HG03175 (cell line): ENCODE results near the gene PVRIG.
"Not testable (repeated sequence)": the region's sequence is repeated elsewhere in the genome, so short reads cannot be mapped to it uniquely, and the experiment has no call there.

Experiments used
- ATAC-seq: cut with Tn5 transposase; IDR thresholded peaks from one replicate; pipeline ENCODE4 v1.9.1; 2021; ENCODE audit warnings: mild to moderate bottlenecking, moderate library complexity; ENCODE audit not compliant: unreplicated experiment

Gene PVRIG

DNA sequence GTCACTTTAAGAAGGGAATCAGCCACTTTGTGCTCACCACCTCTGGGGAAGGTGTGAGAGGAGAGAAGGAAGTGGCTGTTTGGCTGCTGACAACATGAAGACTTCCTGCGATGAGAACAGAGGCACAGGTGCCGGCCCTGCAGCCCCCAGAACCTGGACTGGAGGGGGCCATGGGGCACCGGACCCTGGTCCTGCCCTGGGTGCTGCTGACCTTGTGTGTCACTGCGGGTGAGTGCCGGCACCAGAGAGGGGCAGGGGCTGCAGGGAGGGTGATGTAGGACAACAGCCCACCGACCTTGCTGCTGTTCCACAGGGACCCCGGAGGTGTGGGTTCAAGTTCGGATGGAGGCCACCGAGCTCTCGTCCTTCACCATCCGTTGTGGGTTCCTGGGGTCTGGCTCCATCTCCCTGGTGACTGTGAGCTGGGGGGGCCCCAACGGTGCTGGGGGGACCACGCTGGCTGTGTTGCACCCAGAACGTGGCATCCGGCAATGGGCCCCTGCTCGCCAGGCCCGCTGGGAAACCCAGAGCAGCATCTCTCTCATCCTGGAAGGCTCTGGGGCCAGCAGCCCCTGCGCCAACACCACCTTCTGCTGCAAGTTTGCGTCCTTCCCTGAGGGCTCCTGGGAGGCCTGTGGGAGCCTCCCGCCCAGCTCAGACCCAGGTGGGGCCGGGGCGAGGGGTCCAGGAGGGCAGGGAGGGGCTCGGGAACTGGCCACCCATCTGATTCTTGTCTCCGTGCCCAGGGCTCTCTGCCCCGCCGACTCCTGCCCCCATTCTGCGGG is at the start of gene PVRIG:
PVRIG (plus strand) TSS at position 149 of the 785 bp plus-strand sequence; CDS start at position 171, 22 bp downstream.
- ATAC-seq: not testable (repeated sequence)

DNA sequence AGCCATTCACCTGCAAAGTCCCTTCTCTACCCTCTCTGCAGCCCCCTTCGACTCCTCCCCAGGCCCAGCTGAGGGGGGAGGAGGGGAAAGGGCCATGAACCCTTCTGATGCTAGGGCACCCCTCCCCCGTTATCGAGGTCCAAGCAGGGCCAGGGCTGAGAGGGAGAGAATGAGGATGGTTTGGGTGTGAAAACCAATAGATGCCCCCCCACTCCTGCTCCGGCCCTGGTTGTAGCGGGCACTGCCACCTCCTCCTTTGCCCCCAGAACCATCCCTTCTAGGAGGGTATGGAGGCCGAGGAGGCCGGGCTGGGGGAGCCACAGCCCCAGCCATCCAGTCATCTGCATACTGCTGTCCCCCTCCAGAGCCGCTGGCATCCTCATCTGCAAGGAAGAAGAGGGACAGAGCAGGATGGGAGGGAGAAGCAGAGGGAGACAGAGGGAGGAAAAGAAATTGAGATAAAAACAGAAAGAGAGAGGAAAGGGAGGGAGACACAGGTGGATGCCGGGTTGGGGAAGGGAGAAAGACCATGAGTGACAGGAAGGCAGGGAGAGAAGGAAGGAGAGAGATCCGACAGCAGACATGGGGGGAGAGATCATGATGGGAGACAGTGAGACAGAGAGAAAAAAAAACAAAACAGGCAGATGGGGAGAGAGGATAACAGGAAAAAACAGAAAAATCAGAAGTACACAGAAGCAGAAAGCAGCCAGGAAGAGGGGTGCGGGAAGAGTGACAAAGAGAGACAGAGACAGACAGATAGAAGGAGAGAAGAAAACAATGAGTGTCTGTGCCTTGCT is 49.5 kb upstream of the PVRIG start:
- no peak for ATAC-seq

DNA sequence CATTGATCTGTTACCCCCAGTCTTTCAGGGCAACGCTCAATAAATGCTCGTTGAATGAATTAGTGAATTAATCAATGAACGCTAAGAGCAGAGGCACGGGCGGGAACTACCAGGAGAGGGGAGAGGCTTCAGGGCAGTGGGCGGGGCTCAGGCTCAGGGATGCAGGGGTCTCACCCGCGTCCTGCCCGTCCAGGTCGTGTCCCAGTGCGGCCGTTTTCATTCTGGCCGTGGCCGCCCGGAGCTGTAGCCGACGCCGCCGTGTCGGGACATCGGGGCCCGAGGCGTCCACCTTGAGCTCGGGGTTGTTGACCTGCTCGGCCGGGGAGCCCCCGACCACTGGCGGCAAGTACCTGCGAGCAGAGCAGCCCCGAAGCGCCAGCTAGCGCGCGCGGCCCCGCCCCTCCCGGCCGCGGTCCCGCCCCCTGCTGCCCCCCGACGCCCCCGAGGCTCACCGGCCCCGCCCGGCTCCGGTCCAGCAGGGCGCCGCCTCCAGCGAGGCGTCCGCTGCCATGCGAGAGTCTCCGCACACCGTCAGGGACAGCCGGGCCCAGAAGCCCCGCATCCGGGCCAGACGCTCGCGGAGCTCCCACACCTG is 48.6 kb upstream of the PVRIG start:
- ATAC-seq: no peak

DNA sequence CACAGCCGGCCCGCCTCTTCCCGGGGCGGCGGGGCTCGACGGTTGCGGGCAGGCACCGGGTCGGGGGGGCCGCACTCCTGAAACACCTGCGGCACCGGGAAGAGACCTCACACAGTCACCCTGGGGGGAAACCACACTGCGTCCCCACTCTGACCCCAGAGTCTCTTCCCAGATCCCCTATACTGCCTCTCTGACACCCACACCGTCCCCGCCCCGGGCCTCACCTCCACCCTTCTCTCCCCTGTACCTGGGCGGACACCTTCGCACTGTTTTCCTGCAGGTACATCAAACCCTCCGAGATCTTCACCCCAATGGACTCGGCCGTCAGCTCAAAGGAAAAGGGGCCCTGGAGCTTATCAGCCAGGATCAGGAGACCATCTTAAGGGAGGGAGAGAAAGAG is 47.9 kb upstream of the PVRIG start:
- no peak for ATAC-seq

DNA sequence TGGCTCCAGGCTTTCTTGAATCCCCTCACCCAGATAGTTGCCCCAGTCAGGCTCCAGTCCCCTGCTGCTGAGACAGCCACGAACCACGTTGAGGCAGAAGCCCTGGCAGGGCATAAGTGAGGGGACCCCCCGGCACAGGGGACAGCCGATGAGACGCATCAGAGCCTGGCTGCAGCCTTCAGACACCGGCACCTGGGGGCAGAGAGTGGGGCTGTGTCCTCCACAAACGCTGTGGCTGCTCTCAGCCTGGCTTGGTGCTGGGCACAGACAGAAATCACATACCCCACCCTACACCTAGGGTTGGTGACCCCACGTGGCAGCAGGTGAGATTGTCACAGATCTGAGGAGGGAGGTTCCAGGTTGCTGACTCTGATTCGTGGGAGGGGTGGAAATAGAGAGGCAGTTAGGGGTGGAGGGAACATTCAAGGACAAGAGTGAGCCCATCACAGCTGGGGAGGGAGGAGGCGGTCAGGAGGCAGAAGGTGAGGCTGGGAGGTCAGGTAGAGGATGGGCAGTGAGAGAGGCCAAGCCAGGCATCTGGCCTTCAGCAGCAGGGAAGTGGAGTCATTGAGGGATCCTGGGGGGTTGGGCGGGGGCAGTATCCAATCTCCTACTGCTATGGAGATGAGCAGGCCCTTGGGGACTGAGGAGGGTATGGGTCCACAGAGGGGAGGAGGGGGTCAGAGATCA is 45.8 kb upstream of the PVRIG start:
- no peak for ATAC-seq

DNA sequence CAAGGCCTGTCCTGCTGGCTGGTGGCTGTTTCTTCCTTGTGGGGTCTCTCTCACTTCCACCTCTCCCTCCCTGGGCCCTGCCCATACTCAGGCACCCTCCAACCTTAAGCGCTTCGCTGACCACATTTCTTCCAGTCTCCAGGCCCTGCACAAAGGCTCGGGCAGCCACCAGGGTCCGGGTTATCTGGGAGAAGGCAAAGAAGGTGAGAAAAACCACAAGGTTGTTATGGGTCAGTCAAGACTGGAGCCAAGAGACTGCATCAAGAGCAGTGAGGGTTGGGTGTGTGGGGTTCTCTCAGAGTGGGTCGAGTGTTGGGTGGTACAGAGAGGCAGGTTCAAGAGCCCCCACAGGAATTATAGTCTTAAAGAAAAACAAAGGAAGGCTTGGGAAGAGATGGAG is 45.2 kb upstream of the PVRIG start:
- no peak for ATAC-seq

DNA sequence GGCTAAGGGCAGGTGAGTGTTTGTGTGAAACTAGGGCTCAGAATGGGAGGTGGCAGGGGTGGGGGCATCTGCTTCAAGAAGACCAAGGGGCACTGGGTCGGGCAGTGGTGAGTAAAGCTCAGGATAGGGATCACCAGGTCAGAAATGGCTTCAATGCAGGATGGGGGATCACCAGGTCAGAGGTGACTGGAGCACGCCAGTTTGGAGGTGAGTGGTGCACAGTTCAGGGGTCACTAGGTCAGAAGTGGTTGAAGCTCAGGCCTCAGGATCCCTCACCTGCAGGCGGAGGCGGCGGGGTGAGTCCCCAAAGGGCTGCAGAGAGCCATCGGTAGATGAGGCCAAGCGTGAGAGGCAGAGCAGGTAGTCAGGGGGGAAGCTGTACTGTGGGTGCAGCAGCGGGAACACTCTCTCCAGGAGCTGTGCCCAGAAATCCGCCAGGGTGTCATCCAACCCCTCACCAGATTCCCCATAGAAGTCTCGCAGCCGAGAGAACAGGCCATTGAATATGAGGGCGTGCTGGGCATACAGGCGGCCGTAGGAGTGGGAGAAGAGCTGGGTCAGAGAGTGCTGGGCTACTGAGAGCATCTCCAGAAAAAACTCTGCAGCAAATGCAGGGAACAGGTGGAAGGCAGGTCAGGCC is 44.3 kb upstream of the PVRIG start:
- no peak for ATAC-seq

DNA sequence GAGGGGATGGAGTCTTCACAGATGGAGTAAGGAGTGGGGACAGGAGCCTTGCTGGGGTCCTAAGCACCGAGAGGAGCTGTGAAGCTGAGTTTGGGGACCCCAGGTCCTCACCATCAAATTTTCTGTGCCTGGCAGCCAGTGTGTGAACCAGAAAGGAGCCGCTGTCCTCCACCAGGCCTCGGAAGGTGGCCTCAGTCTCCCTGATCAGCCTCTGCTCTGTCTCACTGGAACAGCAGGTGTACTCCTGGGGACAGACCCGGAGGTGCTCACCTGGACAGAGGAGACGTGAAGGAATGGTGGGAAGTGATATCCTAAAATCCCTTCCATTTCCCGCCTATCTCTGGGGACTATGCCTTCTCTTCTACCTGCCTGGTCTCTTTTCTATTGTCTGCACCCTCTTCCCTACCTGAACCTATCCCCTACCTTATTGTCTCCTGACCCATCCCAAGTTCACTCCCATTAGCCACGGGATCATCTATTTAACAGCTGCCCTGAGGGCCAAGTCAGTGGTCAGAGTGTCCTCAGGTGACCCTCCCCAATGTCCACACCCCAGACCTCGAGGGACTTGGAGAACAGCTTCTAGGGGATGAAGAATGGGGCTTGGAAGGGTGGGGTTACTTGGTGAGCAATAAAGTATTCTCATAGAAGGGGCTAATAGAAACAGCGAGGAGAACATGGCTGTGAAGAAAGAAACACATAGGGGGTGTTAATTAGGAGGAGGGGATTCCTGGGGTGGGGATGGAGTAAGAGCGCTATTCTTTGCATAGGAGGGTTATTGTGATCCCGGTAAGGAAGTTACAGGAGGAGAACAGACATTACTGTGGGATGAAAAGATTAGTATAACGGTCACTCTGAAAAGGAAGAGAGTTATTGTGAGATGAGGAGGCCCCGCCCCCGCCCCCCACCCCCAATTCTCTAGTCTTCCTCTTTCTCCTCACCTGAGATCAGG is 43.4 kb upstream of the PVRIG start:
- ATAC-seq: no peak

DNA sequence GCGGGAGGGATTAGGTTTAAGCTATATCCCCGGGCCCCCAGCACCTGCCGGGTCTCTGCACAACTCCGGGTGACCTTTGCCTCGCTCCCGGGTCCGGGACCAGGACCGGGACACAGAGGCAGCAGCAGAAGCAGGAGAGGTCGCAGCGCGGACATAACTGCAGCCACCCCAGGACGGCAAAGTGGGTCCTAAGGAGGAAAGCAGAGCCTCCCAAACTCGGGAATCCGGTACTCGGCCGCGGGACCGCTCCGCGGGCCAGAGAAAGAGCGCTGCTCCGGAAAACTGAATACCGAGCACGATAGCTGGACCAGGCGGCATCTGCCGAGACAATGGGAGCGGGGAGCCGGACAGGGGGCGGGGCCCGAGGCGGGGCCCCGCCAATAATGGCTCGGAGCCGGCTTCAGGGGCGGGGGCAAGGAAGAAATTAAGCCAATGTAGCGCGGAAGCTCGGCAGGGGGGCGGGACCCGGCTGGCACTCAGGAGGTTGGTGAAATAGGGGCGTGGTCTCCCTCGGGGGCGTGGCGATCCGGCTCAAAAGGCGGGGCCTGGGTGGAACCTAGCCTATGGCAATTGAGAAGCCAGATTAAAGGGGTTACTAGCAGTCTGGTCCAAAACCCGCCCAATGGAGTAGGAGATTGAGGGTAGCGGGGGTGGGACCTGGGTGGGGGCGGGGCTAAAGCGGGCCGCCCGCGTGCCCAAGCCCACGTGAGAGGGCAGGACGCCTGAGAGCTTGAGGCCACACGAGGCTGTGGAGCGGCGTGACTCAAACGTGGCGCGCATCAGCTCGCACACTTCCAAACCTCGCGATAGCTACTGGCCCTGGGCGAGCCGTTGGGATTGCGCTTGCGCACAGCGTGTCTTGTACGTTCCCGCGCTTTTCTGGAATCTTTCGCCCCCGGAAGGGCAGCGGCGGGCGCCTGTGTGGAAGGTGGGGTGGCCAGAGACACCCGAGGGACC is 42.4 kb upstream of the PVRIG start, which contains the start of the genes GPC2 and STAG3:
GPC2 (minus strand) TSS at position 337 of the 957 bp plus-strand sequence; CDS start at position 155, 182 bp downstream.
STAG3 (plus strand) TSS at position 874 of the 957 bp plus-strand sequence. CDS start 2,639 bp downstream, outside the sequence.
- ATAC-seq: peak; percentile 91

DNA sequence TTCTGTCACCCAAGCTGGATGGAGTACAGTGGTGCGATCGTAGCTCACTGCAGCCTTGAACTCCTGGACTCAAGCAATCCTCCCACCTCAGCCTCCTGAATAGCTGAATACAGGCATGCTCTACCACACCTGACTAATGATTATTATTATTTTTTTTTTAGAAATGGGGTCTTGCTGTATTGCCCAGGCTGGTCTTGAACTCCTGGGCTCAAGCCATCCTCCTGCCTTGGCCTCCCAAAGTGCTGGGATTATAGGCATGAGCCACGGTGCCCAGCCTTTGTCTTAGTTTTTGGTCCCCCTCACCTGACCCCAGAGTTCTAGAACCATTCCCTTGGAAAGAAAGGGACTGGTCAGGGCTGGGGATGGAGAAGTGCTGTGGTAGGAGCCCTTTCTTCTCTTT is 39.7 kb upstream of the PVRIG start:
- not testable (repeated sequence) for ATAC-seq

DNA sequence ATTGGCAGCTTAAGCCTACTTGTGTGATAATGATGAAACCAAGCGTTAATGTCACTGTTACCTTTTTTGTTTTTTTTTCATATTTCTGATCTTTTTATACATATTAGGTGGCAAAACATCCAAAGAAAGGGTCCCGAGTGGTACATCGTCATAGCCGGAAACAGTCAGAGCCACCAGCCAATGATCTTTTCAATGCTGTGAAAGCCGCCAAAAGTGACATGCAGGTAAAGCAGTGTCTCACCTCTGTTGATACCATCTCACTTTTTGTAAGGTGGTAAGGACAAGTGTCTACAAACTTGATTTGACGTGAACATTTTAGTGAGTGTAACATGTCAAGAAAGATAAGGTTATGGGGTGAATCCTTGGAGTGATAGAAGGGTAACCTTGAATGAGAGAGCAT is 37.1 kb upstream of the PVRIG start:
- not testable (repeated sequence) for ATAC-seq

DNA sequence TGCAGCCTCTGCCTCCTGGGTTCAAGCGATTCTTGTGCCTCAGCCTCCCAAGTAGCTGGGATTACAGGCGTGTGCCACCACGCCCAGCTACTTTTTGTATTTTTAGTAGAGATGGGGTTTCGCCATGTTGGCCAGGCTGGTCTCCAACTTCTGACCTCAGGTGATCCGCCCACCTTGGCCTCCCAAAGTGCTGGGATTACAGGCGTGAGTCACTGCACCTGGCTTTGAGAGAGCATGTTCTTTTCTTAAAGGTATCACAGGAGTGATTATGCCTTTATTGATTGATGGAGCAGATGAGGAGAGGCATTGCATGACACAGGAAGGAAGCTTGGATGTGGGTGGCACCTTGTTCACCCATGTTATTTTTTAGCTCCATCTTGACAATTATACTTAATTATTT is 36.7 kb upstream of the PVRIG start:
- ATAC-seq: not testable (repeated sequence)

DNA sequence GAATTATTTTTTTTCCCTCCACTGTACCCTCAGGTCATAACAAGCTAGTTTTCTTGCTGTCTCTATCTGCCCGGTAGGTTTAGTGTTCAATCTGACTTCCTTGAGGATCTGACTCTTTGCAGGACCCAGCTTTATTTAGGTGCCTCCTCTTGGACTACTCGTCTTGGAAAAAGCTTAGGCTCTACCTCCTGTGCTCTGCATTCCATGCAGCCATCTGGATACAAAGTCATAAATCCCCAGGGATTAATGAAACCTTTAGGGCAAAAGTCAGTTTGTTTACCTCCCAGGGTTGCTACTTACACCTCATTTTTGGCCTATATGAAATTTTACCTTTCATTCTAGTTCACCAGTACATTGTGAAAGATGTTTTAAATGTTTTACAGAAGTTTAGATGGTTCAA is 34.0 kb upstream of the PVRIG start:
- ATAC-seq: no peak

DNA sequence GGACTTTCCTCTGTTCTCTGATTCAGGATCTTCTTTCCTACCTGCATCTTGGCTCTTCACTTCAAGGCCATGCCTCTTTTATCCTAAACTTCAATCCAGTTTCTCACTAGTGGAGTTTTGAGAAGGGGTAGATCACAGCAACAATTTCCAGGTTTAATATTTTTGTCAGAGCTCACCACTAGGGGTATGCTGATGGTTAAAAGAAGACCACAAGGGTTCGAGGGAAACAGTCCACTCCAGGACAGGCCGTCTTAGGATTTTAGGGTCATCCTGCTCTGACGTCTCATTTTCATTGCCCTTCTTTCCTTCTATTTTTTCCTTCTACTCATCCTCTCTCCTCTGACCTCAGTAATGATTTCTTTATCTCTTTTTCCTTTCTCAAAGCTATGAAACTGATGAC is 30.7 kb upstream of the PVRIG start:
- no peak for ATAC-seq

DNA sequence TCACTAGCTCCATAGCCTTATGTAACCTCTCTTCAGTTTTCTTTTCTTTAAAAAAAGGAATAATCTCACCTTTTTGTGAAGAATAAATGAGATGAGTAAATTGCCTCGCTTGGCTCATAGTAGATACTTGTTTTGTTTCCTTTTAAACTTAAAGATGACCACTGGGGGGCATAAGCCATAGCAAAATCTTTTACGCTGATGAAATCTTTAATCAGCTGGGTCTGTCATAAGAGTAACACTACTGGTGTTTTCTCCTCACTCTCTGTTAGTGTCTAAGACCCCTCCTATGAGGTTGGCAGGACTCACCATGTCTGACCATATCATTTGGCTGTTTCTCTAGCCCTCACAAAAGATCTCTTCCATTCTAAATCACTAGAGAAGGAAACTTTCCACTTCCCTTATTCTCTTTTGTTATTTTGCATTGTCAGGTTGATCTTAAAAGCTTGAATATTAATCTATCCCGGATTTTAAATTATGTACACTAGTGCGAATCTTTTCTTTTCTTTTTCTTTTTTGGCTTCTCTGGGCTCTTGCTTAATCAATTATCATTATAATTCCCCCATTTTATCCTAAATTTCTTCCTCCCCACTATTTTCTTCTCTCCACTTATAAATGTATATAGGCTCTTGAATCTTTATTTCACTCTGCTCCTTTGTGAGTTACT is 29.6 kb upstream of the PVRIG start:
- no peak for ATAC-seq

DNA sequence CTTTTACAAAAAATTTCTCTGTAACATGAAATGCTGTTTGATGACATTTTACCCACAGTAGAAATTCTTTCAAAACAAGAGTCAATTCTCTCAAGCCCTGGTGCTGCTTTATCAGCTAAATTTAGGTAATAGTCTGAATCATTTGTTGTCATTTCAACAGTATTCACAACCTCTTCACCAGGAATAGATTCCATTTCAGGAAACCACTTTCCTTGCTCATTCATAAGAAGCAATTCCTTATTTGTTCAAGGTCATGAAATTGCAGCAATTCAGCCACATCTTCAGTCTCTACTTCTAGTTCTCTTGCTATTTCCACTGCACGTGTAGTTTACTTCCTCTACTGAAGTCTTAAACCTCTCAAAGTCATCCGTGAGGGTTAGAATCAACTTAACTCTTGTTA is 28.0 kb upstream of the PVRIG start:
- no peak for ATAC-seq

DNA sequence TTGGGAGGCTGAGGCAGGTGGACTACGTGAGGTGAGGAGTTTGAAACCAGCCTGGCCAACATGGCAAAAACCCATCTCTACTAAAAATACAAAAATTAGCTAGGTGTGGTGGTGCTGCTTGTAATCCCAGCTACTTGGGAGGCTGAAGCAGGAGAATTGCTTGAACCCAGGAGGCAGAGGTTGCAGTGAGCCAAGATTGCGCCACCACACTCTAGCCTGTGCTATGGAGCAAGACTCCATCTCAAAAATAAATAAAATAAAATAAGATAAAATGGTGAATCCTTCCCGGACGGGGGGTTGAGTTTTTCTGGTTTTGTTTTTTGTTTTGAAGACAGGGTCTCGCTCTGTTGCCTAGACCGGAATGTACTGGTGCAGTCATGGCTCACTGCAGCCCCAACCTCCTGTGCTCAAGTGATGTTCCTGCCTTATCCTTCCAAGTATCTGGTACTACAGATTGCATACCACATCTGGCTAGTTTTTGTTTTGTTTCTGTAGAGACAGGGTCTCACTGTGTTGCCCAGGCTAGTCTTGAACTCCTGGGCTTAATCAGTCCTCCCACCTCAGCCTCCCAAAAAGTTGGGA is 27.4 kb upstream of the PVRIG start:
- not testable (repeated sequence) for ATAC-seq
